ENCODE measurements around the gene QRICH2. TPM values are rescaled to one million over a fixed set of nuclear protein-coding genes. Genes with fewer than 3 reads are reported as not detected.

Gene QRICH2
- total and polyA plus RNA-seq, 4 donors, result 0.56 to 6.1 (median 0.67) TPM

DNA sequence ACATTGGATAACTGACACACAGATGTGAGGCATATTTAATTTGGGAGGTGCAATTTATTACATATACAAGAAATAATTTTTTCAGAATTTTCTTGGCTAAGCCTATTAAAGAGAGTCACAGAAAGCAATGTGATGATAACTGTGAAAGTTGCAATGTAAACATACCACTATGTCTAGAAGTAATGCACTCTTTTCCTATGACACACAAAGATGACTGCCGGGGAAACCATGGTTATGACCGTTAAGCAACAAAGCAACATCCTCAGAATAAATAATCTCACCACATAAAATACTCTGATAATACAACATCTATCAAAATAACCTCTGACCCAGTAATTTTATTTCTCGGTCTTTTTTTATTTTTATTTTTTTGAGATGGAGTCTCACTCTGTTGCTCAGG, 10.5 kb upstream of the QRICH2 start:
- H3K9me3 ChIP-seq (ENCODE audit: control insufficient read depth in 4 of 4, low read length in 3 of 4), result no peaks in the 10 kb centered on the region
- no peaks in the 10 kb centered on the region for H3K27me3 ChIP-seq (ENCODE audit: control insufficient read depth in 4 of 4, insufficient read depth in 4 of 4, low read length in 3 of 4)
- peaks cover 2 to 27% (median 19%) of the 10 kb centered on the region in 4 donors for H3K36me3 ChIP-seq (ENCODE audit: control insufficient read depth in 4 of 4, insufficient read depth in 3 of 4, low read depth in 1 of 4, low read length in 3 of 4)
- DNase-seq (ENCODE audit: low spot score), result no peak
- 96% methylated on average over 3 of the region's 3 CpGs for WGBS
- no peak overlapping the region for H3K27ac ChIP-seq (ENCODE audit: low read depth in 1 of 2, low read length in 2 of 2)
- TF ChIP-seq RXRA (IDR thresholded peaks at IDR 0.05) (no peak), RAD21 (IDR thresholded peaks at IDR 0.05) (no peak)
- no peaks in the 10 kb centered on the region for H3K4me1 ChIP-seq (ENCODE audit: control insufficient read depth in 4 of 4, insufficient read depth in 4 of 4, low read length in 3 of 4)
- no peak overlapping the region for H3K9ac ChIP-seq (ENCODE audit: low read depth in 1 of 2, low read length in 2 of 2)
- no peak overlapping the region for H3K4me3 ChIP-seq (ENCODE audit: low read depth in 1 of 3, low read length in 3 of 3)

DNA sequence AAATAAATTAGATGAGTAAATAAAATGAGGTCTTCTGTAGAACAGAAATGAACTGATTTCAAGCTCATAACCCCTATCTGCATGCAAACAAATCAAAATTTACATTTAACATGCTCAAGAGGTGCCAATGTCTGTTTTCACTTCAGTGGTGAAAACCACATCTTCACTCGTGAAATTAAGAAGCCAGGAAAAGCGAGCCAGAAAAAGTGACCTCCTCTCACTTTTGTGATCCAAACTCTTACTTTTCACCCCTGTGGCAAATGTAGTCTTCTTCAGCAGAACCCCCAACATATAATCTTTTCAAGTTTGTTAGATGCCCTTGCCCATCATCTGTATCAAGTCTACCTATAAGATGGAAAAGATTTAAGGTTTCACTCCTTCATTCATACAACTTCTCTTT, 9.5 kb upstream of the QRICH2 start:
- Histone ChIP-seq H3K27me3 (ENCODE audit: control insufficient read depth in 4 of 4, insufficient read depth in 4 of 4, low read length in 3 of 4) (no peaks in the 10 kb centered on the region), H3K9me3 (ENCODE audit: control insufficient read depth in 4 of 4, low read length in 3 of 4) (no peaks in the 10 kb centered on the region), H3K4me1 (ENCODE audit: control insufficient read depth in 4 of 4, insufficient read depth in 4 of 4, low read length in 3 of 4) (no peaks in the 10 kb centered on the region), H3K36me3 (ENCODE audit: control insufficient read depth in 4 of 4, insufficient read depth in 3 of 4, low read depth in 1 of 4, low read length in 3 of 4) (peaks cover 2 to 34% (median 21%) of the 10 kb centered on the region in 4 donors), H3K9ac (ENCODE audit: low read depth in 1 of 2, low read length in 2 of 2) (no peak overlapping the region), H3K27ac (ENCODE audit: low read depth in 1 of 2, low read length in 2 of 2) (no peak overlapping the region), H3K4me3 (ENCODE audit: low read depth in 1 of 3, low read length in 3 of 3) (no peak overlapping the region)
- no peak for DNase-seq (ENCODE audit: low spot score)
- TF ChIP-seq FOXA1 (IDR thresholded peaks at IDR 0.05), result no peak
- TF ChIP-seq, protein P1, sequence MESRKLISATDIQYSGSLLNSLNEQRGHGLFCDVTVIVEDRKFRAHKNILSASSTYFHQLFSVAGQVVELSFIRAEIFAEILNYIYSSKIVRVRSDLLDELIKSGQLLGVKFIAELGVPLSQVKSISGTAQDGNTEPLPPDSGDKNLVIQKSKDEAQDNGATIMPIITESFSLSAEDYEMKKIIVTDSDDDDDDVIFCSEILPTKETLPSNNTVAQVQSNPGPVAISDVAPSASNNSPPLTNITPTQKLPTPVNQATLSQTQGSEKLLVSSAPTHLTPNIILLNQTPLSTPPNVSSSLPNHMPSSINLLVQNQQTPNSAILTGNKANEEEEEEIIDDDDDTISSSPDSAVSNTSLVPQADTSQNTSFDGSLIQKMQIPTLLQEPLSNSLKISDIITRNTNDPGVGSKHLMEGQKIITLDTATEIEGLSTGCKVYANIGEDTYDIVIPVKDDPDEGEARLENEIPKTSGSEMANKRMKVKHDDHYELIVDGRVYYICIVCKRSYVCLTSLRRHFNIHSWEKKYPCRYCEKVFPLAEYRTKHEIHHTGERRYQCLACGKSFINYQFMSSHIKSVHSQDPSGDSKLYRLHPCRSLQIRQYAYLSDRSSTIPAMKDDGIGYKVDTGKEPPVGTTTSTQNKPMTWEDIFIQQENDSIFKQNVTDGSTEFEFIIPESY (IDR thresholded peaks at IDR 0.05), result no peak
- no peak for TF ChIP-seq YY1 (IDR thresholded peaks at IDR 0.05)
- TF ChIP-seq RAD21 (IDR thresholded peaks at IDR 0.05), result no peak
- TF ChIP-seq HNF4A (conservative IDR thresholded peaks at IDR 0.05), result no peak
- TF ChIP-seq HNF4G (IDR thresholded peaks at IDR 0.05), result no peak
- 97% methylated on average over 2 of the region's 2 CpGs for WGBS

DNA sequence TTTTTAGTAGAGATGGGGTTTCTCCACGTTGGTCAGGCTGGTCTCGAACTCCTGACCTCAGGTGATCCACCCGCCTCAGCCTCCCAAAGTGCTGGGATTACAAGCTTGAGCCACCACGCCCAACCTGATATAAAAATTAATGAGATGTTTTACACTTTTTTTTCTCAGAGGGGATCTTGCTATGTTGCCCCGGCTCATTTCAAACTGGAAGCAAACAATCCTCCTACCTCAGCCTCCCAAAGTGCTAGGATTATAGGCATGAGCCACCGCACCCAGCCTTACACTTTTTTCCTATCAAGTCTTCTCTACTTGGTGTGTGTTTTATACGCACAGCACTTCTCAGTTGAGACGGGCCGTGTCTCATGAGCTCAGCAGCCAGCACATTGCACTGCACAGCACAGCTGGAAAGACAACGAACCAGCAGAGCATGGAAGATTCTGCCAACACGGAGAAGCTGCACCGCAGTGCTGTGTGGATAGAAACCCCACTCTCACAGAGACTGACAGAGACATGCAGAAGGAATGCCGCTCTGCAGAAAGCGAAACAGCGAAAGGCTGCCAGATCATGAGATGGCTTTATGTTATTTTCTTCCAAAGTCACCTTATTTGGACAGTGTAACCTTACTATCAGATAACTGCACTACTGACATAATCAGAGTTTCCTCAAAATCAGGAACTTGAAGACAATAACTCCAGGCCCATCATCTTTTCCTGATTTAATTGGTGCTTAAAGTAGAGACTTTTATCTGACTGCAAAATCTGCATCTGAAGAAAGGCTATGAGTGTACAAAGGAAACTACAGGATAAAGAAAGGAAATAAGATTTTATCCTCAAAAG, 6.5 kb upstream of the QRICH2 start:
- Histone ChIP-seq H3K27me3 (ENCODE audit: control insufficient read depth in 4 of 4, insufficient read depth in 4 of 4, low read length in 3 of 4) (no peaks in the 10 kb centered on the region), H3K4me1 (ENCODE audit: control insufficient read depth in 4 of 4, insufficient read depth in 4 of 4, low read length in 3 of 4) (no peaks in the 10 kb centered on the region), H3K36me3 (ENCODE audit: control insufficient read depth in 4 of 4, insufficient read depth in 3 of 4, low read depth in 1 of 4, low read length in 3 of 4) (peaks cover 6 to 47% (median 30%) of the 10 kb centered on the region in 4 donors), H3K4me3 (ENCODE audit: low read depth in 1 of 3, low read length in 3 of 3) (no peak overlapping the region), H3K27ac (ENCODE audit: low read depth in 1 of 2, low read length in 2 of 2) (no peak overlapping the region), H3K9me3 (ENCODE audit: control insufficient read depth in 4 of 4, low read length in 3 of 4) (no peaks in the 10 kb centered on the region), H3K9ac (ENCODE audit: low read depth in 1 of 2, low read length in 2 of 2) (no peak overlapping the region)
- WGBS, result 90% methylated on average over 15 of the region's 15 CpGs
- DNase-seq (ENCODE audit: low spot score), result no peak
- TF ChIP-seq EGR1 (IDR thresholded peaks at IDR 0.05; ENCODE audit: low read depth in 2 of 2) (no peak), RXRA (IDR thresholded peaks at IDR 0.05) (no peak), GABPA (IDR thresholded peaks at IDR 0.05 in 1 of 2, conservative IDR thresholded peaks at IDR 0.05 in 1 of 2) (no peak), HNF4G (IDR thresholded peaks at IDR 0.05) (no peak), JUND (IDR thresholded peaks at IDR 0.05) (no peak), RAD21 (IDR thresholded peaks at IDR 0.05) (no peak), SP1 (IDR thresholded peaks at IDR 0.05) (no peak), FOXA1 (IDR thresholded peaks at IDR 0.05) (no peak)
- TF ChIP-seq, protein P2, sequence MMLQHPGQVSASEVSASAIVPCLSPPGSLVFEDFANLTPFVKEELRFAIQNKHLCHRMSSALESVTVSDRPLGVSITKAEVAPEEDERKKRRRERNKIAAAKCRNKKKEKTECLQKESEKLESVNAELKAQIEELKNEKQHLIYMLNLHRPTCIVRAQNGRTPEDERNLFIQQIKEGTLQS (IDR thresholded peaks at IDR 0.05), result no peak
- TF ChIP-seq, protein P3, sequence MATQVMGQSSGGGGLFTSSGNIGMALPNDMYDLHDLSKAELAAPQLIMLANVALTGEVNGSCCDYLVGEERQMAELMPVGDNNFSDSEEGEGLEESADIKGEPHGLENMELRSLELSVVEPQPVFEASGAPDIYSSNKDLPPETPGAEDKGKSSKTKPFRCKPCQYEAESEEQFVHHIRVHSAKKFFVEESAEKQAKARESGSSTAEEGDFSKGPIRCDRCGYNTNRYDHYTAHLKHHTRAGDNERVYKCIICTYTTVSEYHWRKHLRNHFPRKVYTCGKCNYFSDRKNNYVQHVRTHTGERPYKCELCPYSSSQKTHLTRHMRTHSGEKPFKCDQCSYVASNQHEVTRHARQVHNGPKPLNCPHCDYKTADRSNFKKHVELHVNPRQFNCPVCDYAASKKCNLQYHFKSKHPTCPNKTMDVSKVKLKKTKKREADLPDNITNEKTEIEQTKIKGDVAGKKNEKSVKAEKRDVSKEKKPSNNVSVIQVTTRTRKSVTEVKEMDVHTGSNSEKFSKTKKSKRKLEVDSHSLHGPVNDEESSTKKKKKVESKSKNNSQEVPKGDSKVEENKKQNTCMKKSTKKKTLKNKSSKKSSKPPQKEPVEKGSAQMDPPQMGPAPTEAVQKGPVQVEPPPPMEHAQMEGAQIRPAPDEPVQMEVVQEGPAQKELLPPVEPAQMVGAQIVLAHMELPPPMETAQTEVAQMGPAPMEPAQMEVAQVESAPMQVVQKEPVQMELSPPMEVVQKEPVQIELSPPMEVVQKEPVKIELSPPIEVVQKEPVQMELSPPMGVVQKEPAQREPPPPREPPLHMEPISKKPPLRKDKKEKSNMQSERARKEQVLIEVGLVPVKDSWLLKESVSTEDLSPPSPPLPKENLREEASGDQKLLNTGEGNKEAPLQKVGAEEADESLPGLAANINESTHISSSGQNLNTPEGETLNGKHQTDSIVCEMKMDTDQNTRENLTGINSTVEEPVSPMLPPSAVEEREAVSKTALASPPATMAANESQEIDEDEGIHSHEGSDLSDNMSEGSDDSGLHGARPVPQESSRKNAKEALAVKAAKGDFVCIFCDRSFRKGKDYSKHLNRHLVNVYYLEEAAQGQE (IDR thresholded peaks at IDR 0.05), result no peak
- TF ChIP-seq, protein P1 (IDR thresholded peaks at IDR 0.05), result no peak

Measured in liver (tissue), 9 donors.